Stimulated activated CD8-positive, alpha-beta memory T cell treated with anti-CD3 and anti-CD28 coated beads, Interleukin-15, amount 100 ng/mL, for 4 hours (primary cell): Measurements from ENCODE around the gene CSF1.
"Not testable (repeated sequence)": the region's sequence is repeated elsewhere in the genome, so short reads cannot be mapped to it uniquely, and the experiment has no call there.

Experiments used
- DNase-seq, 2 donors: peaks; one replicate each; pipeline ENCODE4 v3.0.0-alpha.2; 2020; ENCODE audit warnings: low read depth in 2 of 2

The CSF1 gene

DNA sequence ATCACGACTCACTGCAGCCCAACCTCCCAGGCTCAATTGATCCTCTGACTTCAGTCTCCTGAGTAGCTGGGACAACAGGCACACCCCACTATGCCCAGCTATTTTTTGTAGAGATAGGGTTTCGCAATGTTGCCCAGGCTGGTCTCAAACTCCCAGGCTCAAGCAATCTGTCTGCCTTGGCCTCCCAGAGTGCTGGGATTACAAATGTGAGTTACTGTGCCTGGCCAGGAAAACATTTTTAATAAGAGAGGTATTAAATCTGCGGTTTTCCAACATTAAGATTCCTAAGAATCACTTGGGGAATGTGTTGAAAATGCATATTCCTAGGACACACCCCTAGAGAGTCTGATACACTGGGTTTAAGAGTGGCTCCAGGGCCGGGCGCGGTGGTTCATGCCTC is 8.7 kb downstream of the CSF1 start:
- DNase-seq = no peak

- DNase-seq = not testable (repeated sequence)
These were observed 9.7 kb downstream of the CSF1 start for GRCh38 chr1:109920391-109920790.

GRCh38 chr1:109922326-109922725 is 11.7 kb downstream of the CSF1 start:
- DNase-seq = no peak

DNA sequence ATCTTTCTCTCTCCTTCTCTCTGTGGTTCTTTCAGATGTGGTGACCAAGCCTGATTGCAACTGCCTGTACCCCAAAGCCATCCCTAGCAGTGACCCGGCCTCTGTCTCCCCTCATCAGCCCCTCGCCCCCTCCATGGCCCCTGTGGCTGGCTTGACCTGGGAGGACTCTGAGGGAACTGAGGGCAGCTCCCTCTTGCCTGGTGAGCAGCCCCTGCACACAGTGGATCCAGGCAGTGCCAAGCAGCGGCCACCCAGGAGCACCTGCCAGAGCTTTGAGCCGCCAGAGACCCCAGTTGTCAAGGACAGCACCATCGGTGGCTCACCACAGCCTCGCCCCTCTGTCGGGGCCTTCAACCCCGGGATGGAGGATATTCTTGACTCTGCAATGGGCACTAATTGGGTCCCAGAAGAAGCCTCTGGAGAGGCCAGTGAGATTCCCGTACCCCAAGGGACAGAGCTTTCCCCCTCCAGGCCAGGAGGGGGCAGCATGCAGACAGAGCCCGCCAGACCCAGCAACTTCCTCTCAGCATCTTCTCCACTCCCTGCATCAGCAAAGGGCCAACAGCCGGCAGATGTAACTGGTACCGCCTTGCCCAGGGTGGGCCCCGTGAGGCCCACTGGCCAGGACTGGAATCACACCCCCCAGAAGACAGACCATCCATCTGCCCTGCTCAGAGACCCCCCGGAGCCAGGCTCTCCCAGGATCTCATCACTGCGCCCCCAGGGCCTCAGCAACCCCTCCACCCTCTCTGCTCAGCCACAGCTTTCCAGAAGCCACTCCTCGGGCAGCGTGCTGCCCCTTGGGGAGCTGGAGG is 12.7 kb downstream of the CSF1 start:
- DNase-seq = no peak

DNA sequence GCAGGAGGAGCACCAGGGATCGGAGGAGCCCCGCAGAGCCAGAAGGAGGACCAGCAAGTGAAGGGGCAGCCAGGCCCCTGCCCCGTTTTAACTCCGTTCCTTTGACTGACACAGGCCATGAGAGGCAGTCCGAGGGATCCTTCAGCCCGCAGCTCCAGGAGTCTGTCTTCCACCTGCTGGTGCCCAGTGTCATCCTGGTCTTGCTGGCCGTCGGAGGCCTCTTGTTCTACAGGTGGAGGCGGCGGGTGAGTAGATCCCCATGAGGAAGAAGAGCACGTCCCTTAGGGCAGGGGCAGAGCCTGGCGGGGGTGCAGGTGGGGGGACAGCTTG is 13.3 kb downstream of the CSF1 start:
- no peak for DNase-seq

DNA sequence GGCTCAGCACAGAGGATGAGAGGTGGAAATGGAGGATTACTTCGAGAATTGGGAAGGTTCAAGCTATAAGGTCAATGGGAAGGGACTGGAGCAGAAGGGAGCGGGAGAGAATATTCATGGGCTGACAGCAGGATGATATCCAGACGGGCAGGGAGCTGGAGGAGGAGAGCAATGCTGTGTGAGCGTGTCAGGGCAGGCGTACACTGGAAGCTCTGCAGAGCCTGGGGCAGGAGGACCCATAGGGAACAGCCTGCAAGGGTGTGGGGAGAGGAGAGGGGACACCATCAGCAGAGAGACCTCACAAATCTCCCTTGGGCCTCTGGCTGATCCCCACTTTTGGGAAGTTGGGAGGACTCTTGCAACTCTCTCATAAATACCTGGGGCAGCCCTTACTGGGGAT is 13.7 kb downstream of the CSF1 start:
- no peak for DNase-seq

- no peak for DNase-seq
These were observed 14.7 kb downstream of the CSF1 start for GRCh38 chr1:109925159-109925990.

DNA sequence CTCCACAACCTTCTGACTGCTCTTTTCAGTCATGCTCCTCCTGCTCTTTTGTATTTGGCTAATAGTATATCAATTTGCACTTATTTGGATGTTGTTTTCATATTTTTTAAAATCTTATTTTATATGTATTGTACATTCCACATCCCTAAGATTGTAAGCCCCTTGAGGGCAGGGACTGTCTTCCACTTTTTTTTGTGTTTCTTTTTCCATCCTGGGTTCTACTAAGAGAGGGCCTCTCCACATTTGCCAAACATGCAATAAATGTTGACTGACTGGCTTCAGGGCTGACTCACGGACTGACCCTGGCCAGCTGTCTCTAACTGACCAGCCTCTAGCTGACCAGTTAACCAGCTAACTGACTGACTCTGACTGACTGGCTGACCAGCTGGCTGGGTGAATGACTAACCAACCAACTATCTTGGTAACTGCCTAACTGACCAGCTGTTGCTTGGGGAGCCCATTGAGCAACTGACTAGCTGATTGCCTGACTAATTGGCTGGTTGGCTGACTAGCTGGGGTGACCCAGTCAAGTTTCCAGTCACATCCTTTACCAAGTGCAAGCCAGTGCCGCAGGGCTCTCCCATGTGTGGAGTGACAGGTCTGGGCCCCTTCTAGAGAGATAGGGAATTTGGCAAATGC is 16.1 kb downstream of the CSF1 start:
- no peak for DNase-seq

DNA sequence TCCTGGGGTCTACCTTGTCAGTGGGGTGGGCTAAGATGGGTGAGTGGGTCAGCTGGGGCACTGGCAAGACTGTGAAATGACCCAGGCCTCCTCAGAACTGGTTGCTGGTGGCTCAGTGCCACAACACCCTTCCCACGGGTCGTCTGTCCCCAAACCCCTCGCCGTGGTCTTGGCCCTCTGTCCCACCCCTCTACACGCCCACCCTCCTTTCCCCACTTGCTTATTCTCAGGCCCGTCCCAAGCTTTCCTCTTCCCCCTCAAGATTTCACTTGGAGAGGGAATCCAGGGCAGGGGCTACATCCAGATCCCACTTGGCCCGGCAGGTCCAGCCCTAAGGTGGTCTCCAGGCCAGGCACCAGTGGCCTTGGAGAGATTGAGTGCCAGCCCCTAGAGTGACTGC is 16.7 kb downstream of the CSF1 start:
- no peak for DNase-seq

GRCh38 chr1:109927911-109928321 is 17.3 kb downstream of the CSF1 start:
- DNase-seq = no peak

DNA sequence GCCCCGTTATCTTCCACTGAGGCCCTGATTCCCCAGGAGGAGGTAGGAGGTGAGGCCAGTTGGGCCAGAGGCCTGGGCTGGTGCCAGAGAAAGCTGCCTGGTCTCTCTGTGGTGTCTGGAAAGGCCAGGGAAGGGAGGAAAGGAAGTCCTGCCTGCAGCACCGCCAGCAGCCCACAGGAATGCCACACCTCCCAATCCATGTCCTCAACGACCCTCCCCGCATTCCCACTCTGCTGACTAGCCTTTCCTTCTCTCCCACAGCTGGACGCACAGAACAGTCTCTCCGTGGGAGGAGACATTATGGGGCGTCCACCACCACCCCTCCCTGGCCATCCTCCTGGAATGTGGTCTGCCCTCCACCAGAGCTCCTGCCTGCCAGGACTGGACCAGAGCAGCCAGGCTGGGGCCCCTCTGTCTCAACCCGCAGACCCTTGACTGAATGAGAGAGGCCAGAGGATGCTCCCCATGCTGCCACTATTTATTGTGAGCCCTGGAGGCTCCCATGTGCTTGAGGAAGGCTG is 18.0 kb downstream of the CSF1 start:
- DNase-seq = no peak

GRCh38 chr1:109929170-109929569 is 18.5 kb downstream of the CSF1 start:
- no peak for DNase-seq

- no peak for DNase-seq
These were observed 19.1 kb downstream of the CSF1 start for GRCh38 chr1:109929588-109930251.

DNA sequence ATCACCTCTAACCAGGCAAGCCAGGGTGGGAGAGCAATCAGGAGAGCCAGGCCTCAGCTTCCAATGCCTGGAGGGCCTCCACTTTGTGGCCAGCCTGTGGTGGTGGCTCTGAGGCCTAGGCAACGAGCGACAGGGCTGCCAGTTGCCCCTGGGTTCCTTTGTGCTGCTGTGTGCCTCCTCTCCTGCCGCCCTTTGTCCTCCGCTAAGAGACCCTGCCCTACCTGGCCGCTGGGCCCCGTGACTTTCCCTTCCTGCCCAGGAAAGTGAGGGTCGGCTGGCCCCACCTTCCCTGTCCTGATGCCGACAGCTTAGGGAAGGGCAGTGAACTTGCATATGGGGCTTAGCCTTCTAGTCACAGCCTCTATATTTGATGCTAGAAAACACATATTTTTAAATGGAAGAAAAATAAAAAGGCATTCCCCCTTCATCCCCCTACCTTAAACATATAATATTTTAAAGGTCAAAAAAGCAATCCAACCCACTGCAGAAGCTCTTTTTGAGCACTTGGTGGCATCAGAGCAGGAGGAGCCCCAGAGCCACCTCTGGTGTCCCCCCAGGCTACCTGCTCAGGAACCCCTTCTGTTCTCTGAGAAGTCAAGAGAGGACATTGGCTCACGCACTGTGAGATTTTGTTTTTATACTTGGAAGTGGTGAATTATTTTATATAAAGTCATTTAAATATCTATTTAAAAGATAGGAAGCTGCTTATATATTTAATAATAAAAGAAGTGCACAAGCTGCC is 19.8 kb downstream of the CSF1 start:
- no peak for DNase-seq

DNA sequence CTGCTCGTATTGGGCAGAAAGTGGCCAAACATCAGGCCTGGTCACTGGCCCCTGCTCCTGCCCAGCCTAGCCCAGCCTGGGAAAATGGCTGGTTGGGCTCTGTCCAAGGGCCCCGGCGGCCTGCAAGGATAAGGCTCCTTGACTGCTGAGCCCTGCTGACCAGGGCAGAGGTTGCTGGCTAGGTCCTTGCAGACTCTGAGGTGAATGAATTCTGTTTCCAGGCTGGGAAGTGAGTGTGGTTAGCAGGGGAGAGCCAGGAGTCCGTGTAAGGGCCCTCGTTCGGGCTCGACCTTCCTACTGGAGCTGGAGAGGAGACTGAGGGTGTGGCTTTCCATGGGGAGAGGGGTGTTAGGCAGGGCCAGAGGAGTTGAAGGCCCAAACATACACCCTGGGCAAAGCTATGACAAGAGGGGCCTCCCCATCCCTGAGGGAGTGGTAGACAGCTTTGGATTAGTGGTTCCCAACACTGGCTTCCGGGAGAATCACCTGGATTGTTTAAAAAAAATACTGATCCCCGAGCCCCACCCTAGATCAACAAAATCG is 20.6 kb downstream of the CSF1 start:
- DNase-seq = no peak

- DNase-seq = no peak
These were observed 21.4 kb downstream of the CSF1 start for GRCh38 chr1:109931911-109932636.

- no peak for DNase-seq
These were observed 22.0 kb downstream of the CSF1 start for GRCh38 chr1:109932679-109933078.

GRCh38 chr1:109933856-109934711 is 23.4 kb downstream of the CSF1 start:
- no peak for DNase-seq

DNA sequence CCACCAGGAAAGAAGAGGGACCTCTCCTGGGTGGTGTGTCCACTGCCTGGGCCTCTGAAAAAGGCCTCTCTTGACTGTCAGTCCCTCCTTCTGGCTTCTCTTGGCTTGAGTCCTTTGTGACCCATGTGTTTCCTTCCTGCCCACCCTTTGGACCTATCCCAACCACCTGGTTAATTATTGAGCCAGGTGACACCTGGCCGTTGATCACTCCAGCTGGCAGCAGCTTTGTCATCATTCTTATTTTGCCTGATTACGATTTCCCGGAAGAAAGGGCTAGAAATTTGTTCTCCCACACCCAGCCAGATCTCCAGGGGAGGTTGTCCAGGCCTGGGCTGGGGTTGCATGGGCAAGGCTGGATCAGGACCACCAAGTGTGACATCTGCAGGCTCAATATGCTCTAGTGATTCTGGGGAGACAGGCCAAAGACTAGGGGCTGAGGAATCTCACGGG is 24.8 kb downstream of the CSF1 start:
- no peak for DNase-seq
